ENCODE data around the gene PRR29. TPM values are rescaled to one million over a fixed set of nuclear protein-coding genes. Genes with fewer than 3 reads are reported as not detected.

The PRR29 gene
- total and polyA plus RNA-seq, 2 donors (not counting 3 experiments of a cell fraction or from before 2014, with no cell fraction given): 0.39 to 1.2 TPM

GRCh38 chr17:63972796-63973195 is 25.4 kb upstream of the PRR29 start, which contains the start of gene SCN4A:
SCN4A (minus strand) TSS chr17:63972918; CDS start chr17:63972841, 77 bp downstream.
- CTCF ChIA-PET: no interaction called here
- BruUV-seq (replicated peaks): no TSS peak
- Histone ChIP-seq H3K9me3 (replicated peaks; ENCODE audit: control insufficient read depth, insufficient read depth, low read length) (no peaks in the 10 kb centered on the region), H3K9me1 (replicated peaks; ENCODE audit: control insufficient read depth, extremely low read depth, insufficient read depth, low read length) (no peaks in the 10 kb centered on the region), H4K20me1 (replicated peaks; ENCODE audit: control insufficient read depth, extremely low read depth, insufficient read depth, low read length) (no peaks in the 10 kb centered on the region), H3K36me3 (ENCODE audit: control insufficient read depth in 2 of 2, extremely low read depth in 1 of 2, insufficient read depth in 2 of 2, low read length in 2 of 2) (no peaks in the 10 kb centered on the region), H3K9ac (replicated peaks; ENCODE audit: extremely low read depth, insufficient read depth, low read length) (no peak within 1 kb of the TSS), H3K79me2 (ENCODE audit: control insufficient read depth, insufficient read depth, low read length) (no peaks in the 10 kb centered on the region), H3K4me1 (ENCODE audit: control insufficient read depth, extremely low read depth, insufficient read depth, low read length) (peaks cover 13% of the 10 kb centered on the region), H2AFZ (ENCODE audit: low read depth, low read length) (no peak within 1 kb of the TSS), H3K4me3 (replicated peaks in 1 of 3; ENCODE audit: insufficient read depth in 1 of 3, low read depth in 1 of 3, low read length in 3 of 3) (no peak within 1 kb of the TSS), H3K27me3 (ENCODE audit: control insufficient read depth in 2 of 2, insufficient read depth in 2 of 2, low read length in 2 of 2) (no peaks in the 10 kb centered on the region), H3K27ac (ENCODE audit: insufficient read depth, low read depth, low read length) (no peak within 1 kb of the TSS), H3K4me2 (ENCODE audit: insufficient read depth, low read length) (no peak within 1 kb of the TSS)
- FAIRE-seq (no peak), DNase-seq (ENCODE audit: low read depth, low spot score) (no peak)
- no peak for TF ChIP-seq MYC (IDR thresholded peaks at IDR 0.05; ENCODE audit: low read depth, low read length)
- TF ChIP-seq JUN (IDR thresholded peaks at IDR 0.05; ENCODE audit: borderline replicate concordance, insufficient read depth, insufficient read length, low read depth): no peak
- no peak for TF ChIP-seq EZH2 (IDR thresholded peaks at IDR 0.05; ENCODE audit: borderline replicate concordance, low read depth, low read length, severe bottlenecking)
- TF ChIP-seq MAX (IDR thresholded peaks at IDR 0.05; ENCODE audit: insufficient read depth, insufficient read length): no peak
- TF ChIP-seq CTCF (IDR thresholded peaks at IDR 0.05; ENCODE audit: extremely low read depth in 1 of 2, insufficient read depth in 1 of 2, low read depth in 1 of 2, low read length in 2 of 2): no peak
- no peak for TF ChIP-seq FOS (IDR thresholded peaks at IDR 0.05; ENCODE audit: borderline replicate concordance, insufficient read depth, low read length)
- TF ChIP-seq POLR2A (IDR thresholded peaks at IDR 0.05; ENCODE audit: low read depth, low read length): no peak
- no peak for TF ChIP-seq POLR2AphosphoS5 (IDR thresholded peaks at IDR 0.05; ENCODE audit: insufficient read depth, low read depth, low read length)
- TF ChIP-seq GATA2 (IDR thresholded peaks at IDR 0.05; ENCODE audit: insufficient read depth, insufficient read length, low read depth, low read length): no peak
- intact Hi-C loops (cut with micrococcal nuclease) (no loop called here), dilution Hi-C loops (cut with MboI; ENCODE audit: extremely low pct_ligation_motif_present, low sequenced_read_pairs) (no loop called here)
- POLR2A ChIA-PET: no interaction called here
